Erythroblast (primary cell): ENCODE measurements around the gene CHMP4B.

Experiments used
- GATA1 ChIP-seq: IDR thresholded peaks from 2 replicates; pipeline ENCODE4 v1.6.1; 2011; ENCODE audit warnings: low read depth, mild to moderate bottlenecking, control low read depth, low read length, moderate library complexity
- POLR2A ChIP-seq: IDR thresholded peaks from 2 replicates; pipeline ENCODE4 v1.6.1; 2011; ENCODE audit warnings: mild to moderate bottlenecking, low read length

- TF ChIP-seq POLR2A (no peak), GATA1 (no peak)
These were observed 12.7 kb upstream of the CHMP4B start for GRCh38 chr20:33798444-33798843.
